ENCODE results near the gene MAP2K2. TPM values are rescaled to one million over a fixed set of nuclear protein-coding genes. Genes with fewer than 3 reads are reported as not detected.
A peak's percentile ranks its signal among the peaks of the same experiment; 100 is the strongest.

Gene MAP2K2
- total and polyA plus RNA-seq, 10 donors = 95.3 to 165 (median 116) TPM

DNA sequence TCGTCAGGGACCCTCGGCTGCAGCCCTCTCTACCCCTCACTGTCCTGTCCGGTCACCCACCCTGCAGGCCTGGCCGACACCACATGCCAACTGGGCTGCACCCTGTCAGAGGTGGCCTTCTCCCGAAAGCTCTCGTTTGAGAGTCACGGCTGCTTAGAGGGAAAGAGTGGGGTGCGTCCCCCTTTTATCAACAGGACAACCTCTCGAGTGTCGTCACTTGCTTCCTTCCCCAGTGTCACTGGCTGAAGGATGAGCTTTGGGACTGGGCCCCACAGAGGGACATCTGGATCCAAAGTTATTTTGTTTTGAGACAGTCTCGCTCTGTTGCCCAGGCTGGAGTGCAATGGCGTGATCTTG lies 28.5 kb downstream of the MAP2K2 start:
- no peak overlapping the region for H3K27ac ChIP-seq
- TF ChIP-seq POLR2AphosphoS5 (IDR thresholded peaks at IDR 0.05) (no peak), POLR2A (IDR thresholded peaks at IDR 0.05) (no peak)
- TF ChIP-seq, protein P1, sequence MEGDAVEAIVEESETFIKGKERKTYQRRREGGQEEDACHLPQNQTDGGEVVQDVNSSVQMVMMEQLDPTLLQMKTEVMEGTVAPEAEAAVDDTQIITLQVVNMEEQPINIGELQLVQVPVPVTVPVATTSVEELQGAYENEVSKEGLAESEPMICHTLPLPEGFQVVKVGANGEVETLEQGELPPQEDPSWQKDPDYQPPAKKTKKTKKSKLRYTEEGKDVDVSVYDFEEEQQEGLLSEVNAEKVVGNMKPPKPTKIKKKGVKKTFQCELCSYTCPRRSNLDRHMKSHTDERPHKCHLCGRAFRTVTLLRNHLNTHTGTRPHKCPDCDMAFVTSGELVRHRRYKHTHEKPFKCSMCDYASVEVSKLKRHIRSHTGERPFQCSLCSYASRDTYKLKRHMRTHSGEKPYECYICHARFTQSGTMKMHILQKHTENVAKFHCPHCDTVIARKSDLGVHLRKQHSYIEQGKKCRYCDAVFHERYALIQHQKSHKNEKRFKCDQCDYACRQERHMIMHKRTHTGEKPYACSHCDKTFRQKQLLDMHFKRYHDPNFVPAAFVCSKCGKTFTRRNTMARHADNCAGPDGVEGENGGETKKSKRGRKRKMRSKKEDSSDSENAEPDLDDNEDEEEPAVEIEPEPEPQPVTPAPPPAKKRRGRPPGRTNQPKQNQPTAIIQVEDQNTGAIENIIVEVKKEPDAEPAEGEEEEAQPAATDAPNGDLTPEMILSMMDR (IDR thresholded peaks at IDR 0.05 in 8 of 11, conservative IDR thresholded peaks at IDR 0.05 in 3 of 11) = no peak
- no peaks in the 10 kb centered on the region for H3K27me3 ChIP-seq (replicated peaks in 1 of 7)
- H3K36me3 ChIP-seq = peaks cover 0 to 100% (median 65%) of the 10 kb centered on the region in 6 donors
- peaks cover 0 to 6% (median 0%) of the 10 kb centered on the region in 6 donors for H3K4me1 ChIP-seq
- H3K9me3 ChIP-seq = no peaks in the 10 kb centered on the region
- no peak for DNase-seq
- intact Hi-C loops (cut with DNase I; ENCODE audit: low total_unique reads) = no loop called here
- H3K4me3 ChIP-seq = no peak overlapping the region
- WGBS, 5 donors = 93 to 97% (median 96%) methylated on average over 12 of the region's 12 CpGs

DNA sequence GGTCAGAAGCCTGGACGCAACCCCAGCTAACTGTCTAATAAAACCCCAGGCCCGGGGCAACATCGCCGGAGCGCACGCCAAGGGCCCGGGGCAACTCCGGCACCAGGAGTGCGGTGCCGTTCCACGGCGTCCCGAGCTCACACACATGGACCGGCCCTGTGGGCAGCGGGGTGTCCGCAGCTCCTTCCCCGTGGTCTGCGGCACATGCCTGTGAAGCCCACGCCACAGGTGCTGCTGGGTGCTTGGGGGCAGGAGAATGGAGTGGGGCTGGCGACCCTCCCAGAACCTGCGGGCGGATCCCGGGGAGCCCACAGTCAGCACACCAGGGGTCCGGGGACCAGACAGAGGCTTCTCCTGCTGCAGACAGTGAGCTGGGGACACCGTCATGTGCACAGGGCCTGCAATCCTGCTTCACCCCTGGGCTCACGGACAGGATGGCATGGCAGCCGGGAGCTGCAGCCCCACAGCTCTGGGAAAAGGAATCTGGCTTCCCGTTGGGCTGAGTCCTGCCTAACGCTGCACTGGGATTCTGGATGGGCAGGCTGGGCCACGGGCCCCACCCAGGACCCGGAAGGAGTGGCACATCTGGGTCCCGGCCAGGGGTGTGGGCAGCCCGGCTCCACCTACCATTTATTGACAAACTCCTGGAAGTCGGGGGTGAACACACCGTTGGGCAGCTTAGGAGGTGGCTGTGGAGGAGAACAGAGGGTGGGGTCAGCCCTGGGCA lies 29.0 kb downstream of the MAP2K2 start:
- Histone ChIP-seq H3K4me1 (peaks cover 0 to 11% (median 3%) of the 10 kb centered on the region in 6 donors), H3K4me3 (no peak overlapping the region), H3K36me3 (peaks cover 0 to 100% (median 64%) of the 10 kb centered on the region in 6 donors), H3K27me3 (replicated peaks in 1 of 7) (no peaks in the 10 kb centered on the region), H3K27ac (no peak overlapping the region), H3K9me3 (no peaks in the 10 kb centered on the region)
- peak in 1 of 3 donors; percentile 49 for TF ChIP-seq POLR2AphosphoS5 (IDR thresholded peaks at IDR 0.05)
- TF ChIP-seq, protein P1 (IDR thresholded peaks at IDR 0.05 in 8 of 11, conservative IDR thresholded peaks at IDR 0.05 in 3 of 11) = no peak
- 87 to 100% (median 96%) methylated on average over 5 to 35 of the region's 35 CpGs for WGBS, 5 donors
- DNase-seq = no peak
- intact Hi-C loops (cut with DNase I; ENCODE audit: low total_unique reads) = no loop called here

DNA sequence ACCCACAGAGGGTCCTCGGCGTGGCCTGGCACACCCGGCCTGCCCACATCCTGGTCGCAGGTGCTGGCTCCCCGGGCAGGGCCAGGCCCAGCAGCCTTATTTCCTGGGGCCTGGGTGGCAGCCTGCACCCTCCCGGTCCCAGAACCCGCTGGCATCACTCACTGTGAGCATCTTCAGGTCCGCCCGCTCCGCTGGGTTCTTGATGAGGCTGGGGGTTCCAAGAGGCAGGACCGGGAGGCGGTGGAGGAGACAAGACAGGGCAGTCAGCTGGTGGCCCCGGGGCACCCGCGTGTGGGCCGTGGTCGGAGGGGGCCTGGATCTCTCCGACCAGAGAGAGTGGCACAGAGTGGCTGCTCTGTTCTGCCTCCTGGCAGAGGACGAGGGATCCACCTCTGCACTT lies 29.6 kb downstream of the MAP2K2 start:
- H3K27ac ChIP-seq = no peak overlapping the region
- peaks cover 0 to 17% (median 10%) of the 10 kb centered on the region in 6 donors for H3K4me1 ChIP-seq
- H3K9me3 ChIP-seq = no peaks in the 10 kb centered on the region
- intact Hi-C loops (cut with DNase I; ENCODE audit: low total_unique reads) = no loop called here
- no peak for DNase-seq
- H3K36me3 ChIP-seq = peaks cover 0 to 100% (median 63%) of the 10 kb centered on the region in 6 donors
- 93 to 96% (median 94%) methylated on average over 17 to 19 of the region's 19 CpGs for WGBS, 5 donors
- no peak overlapping the region for H3K4me3 ChIP-seq
- no peaks in the 10 kb centered on the region for H3K27me3 ChIP-seq (replicated peaks in 1 of 7)
- TF ChIP-seq POLR2A (IDR thresholded peaks at IDR 0.05) = no peak
- peak in 1 of 3 donors; percentile 1 for TF ChIP-seq POLR2AphosphoS5 (IDR thresholded peaks at IDR 0.05)

DNA sequence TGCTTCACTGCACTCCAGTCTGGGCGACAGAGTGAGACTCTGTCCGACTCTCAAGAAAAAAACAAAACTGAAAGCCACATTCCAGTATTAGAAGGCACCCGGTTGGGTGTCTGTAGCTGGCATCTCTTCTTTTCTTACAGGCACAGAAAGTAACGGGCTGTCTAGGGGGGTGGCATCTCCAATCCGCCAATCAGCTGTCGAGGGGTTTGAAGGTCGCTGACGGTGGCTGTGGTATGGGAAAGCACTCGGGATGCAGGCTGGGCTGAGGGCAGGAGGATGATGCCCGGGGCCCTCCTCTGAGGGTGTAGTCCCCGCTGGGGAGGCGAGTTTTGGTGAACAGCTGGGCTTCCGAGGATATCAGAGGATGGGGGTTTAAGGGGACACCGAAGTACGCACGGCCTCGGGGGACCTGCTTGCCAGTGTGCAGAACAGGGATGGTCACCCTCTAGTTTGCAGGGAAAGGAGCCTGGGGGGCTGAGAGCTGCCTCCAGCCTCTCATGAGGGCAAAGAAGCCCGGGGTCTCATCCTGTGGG lies 30.2 kb downstream of the MAP2K2 start:
- Histone ChIP-seq H3K27ac (no peak overlapping the region), H3K27me3 (replicated peaks in 1 of 7) (no peaks in the 10 kb centered on the region), H3K36me3 (peaks cover 0 to 97% (median 58%) of the 10 kb centered on the region in 6 donors), H3K9me3 (no peaks in the 10 kb centered on the region), H3K4me3 (no peak overlapping the region), H3K4me1 (peaks cover 0 to 23% (median 14%) of the 10 kb centered on the region in 6 donors)
- WGBS, 5 donors = 90 to 94% (median 92%) methylated on average over 17 to 18 of the region's 18 CpGs
- no peak for TF ChIP-seq POLR2A (IDR thresholded peaks at IDR 0.05)
- TF ChIP-seq, protein P1 (IDR thresholded peaks at IDR 0.05 in 8 of 11, conservative IDR thresholded peaks at IDR 0.05 in 3 of 11) = no peak
- no peak for TF ChIP-seq POLR2AphosphoS5 (IDR thresholded peaks at IDR 0.05)
- no peak for DNase-seq
- intact Hi-C loops (cut with DNase I; ENCODE audit: low total_unique reads) = no loop called here
